Natural killer cell (primary cell): ENCODE measurements around the gene CLPTM1. TPM values are rescaled to one million over a fixed set of nuclear protein-coding genes. Genes with fewer than 3 reads are reported as not detected.

Experiments used
- ATAC-seq, 3 donors: fragments of 150-1000 bp in 2 of 3; fragments of 200-7000 bp in 1 of 3; cut with Tn5 transposase; 1 replicate in 1 of 3; 2 replicates in 2 of 3; pipeline ENCODE4 v1.10.0; 2021; ENCODE audit warnings: mild to moderate bottlenecking in 2 of 3, moderate library complexity in 2 of 3
- DNase-seq, 2 donors: peaks; one replicate each; pipeline versions ENCODE4 v3.0.0 to v3.0.0-alpha.2; 2013 to 2021; ENCODE audit warnings: mixed read lengths in 1 of 2
- H3K27ac ChIP-seq: one replicate; pipeline ENCODE4 v1.5.1; 2013; ENCODE audit warnings: mild to moderate bottlenecking, low read length
- H3K27me3 ChIP-seq: one replicate; pipeline ENCODE4 v1.6.1; 2013; ENCODE audit warnings: low read length; ENCODE audit not compliant: control insufficient read depth, insufficient read depth
- H3K36me3 ChIP-seq: one replicate; pipeline ENCODE4 v1.6.1; 2013; ENCODE audit warnings: low read length; ENCODE audit not compliant: control insufficient read depth, insufficient read depth
- H3K4me1 ChIP-seq: one replicate; pipeline ENCODE4 v1.6.1; 2013; ENCODE audit warnings: low read length; ENCODE audit not compliant: control insufficient read depth, insufficient read depth
- H3K4me3 ChIP-seq: one replicate; pipeline ENCODE4 v1.5.1; 2013; ENCODE audit warnings: low read length
- H3K9me3 ChIP-seq: one replicate; pipeline ENCODE4 v1.6.1; 2013; ENCODE audit warnings: low read length; ENCODE audit not compliant: control insufficient read depth, insufficient read depth
- H3K27ac Mint-ChIP-seq, 2 donors: one replicate each; pipeline ENCODE4 v1.8.0; 2022; ENCODE audit warnings: mild to moderate bottlenecking in 2 of 2, mixed read lengths in 2 of 2, moderate library complexity in 1 of 2
- H3K27me3 Mint-ChIP-seq, 2 donors: one replicate each; pipeline ENCODE4 v1.8.0; 2022; ENCODE audit warnings: low read depth in 2 of 2, mixed read lengths in 2 of 2
- H3K36me3 Mint-ChIP-seq: one replicate; pipeline ENCODE4 v1.8.0; 2022; ENCODE audit warnings: mixed read lengths
- H3K4me1 Mint-ChIP-seq, 2 donors: one replicate each; pipeline ENCODE4 v1.8.0; 2022; ENCODE audit warnings: mixed read lengths in 2 of 2
- H3K4me3 Mint-ChIP-seq: one replicate; pipeline ENCODE4 v1.8.0; 2022; ENCODE audit warnings: mild to moderate bottlenecking, moderate library complexity, mixed read lengths
- H3K9me3 Mint-ChIP-seq, 2 donors: one replicate each; pipeline ENCODE4 v1.8.0; 2022; ENCODE audit warnings: mixed read lengths in 2 of 2
- CTCF ChIP-seq: fragments of 200-600 bp; IDR thresholded peaks from one replicate; pipeline ENCODE4 v1.8.0; 2022; ENCODE audit warnings: antibody characterized with exemption
- WGBS: methylation state at CpG from one replicate; pipeline ENCODE4 v1.1.7; 2013; ENCODE audit warnings: missing lambda C conversion rate; ENCODE audit not compliant: insufficient coverage; 5-methylcytosine and 5-hydroxymethylcytosine counted together
- intact Hi-C: fragments of 100-400 bp; cut with micrococcal nuclease; formaldehyde crosslinking; loops from one replicate; pipeline ENCODE4 v1.14.2; 2022
- total RNA-seq, 4 donors: library from RNA; stranded (reverse); fragments of 120-200 nt in 1 of 4; gene quantifications; one replicate each; pipeline versions ENCODE4 v1.2.3 to v1.2.4, GENCODE V29; 2013 to 2022

CLPTM1 gene
- total RNA-seq, 3 donors from 2014 or later (not counting 1 experiment from before 2014, with no cell fraction given), result 97.1 to 125 (median 120) TPM

- no peak overlapping the region for H3K27ac ChIP-seq
- DNase-seq (no peak), ATAC-seq (no peak)
- peak overlapping the region in 1 of 2 donors; percentile 64 for H3K27ac Mint-ChIP-seq
- H3K9me3 Mint-ChIP-seq, result no peaks in the 10 kb centered on the region
- peaks cover 12% of the 10 kb centered on the region for H3K36me3 ChIP-seq
- intact Hi-C loops, result no loop called here
- no peak overlapping the region for H3K4me3 ChIP-seq
- H3K4me3 Mint-ChIP-seq, result peak overlapping the region; percentile 49
- no peaks in the 10 kb centered on the region for H3K27me3 Mint-ChIP-seq
- H3K4me1 ChIP-seq, result peaks cover 17% of the 10 kb centered on the region
- TF ChIP-seq CTCF, result no peak
- H3K9me3 ChIP-seq, result no peaks in the 10 kb centered on the region
- H3K4me1 Mint-ChIP-seq, result peaks cover 8 to 14% of the 10 kb centered on the region in 2 donors
- H3K27me3 ChIP-seq, result no peaks in the 10 kb centered on the region
- H3K36me3 Mint-ChIP-seq, result no peaks in the 10 kb centered on the region
- WGBS, result 91% methylated on average over 2 of the region's 2 CpGs
These were observed 64.0 kb downstream of the CLPTM1 start for GRCh38 chr19:45019187-45019586.

DNA sequence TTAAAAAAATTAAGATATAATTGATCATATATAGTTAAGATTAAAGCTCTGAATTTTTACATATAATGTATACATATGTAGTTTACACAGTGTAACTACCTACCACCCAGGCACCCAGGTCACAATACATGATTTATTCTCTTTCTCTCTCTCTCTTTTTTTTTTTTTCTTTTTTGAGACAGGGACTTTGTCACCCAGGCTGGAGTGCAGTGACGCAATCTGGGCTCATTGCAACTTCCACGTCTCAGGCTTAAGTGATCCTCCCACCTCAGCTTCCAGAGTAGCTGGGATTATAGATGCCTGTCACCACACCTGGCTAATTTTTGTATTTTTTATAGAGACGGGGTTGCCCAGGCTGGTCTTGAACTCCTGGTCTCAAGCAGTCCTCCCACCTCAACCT lies 64.9 kb downstream of the CLPTM1 start:
- H3K27ac ChIP-seq, result no peak overlapping the region
- H3K4me1 ChIP-seq, result peaks cover 17% of the 10 kb centered on the region
- H3K4me3 ChIP-seq, result no peak overlapping the region
- peaks cover 8 to 14% of the 10 kb centered on the region in 2 donors for H3K4me1 Mint-ChIP-seq
- WGBS, result 91% methylated on average over 3 of the region's 3 CpGs
- intact Hi-C loops, result no loop called here
- TF ChIP-seq CTCF, result no peak
- no peaks in the 10 kb centered on the region for H3K9me3 ChIP-seq
- H3K27me3 ChIP-seq, result no peaks in the 10 kb centered on the region
- H3K27me3 Mint-ChIP-seq, result no peaks in the 10 kb centered on the region
- H3K9me3 Mint-ChIP-seq, result no peaks in the 10 kb centered on the region
- DNase-seq (no peak), ATAC-seq (no peak)
- peak overlapping the region in 1 of 2 donors; percentile 64 for H3K27ac Mint-ChIP-seq
- H3K36me3 ChIP-seq, result peaks cover 12% of the 10 kb centered on the region
- no peaks in the 10 kb centered on the region for H3K36me3 Mint-ChIP-seq
- H3K4me3 Mint-ChIP-seq, result peak overlapping the region; percentile 4

- intact Hi-C loops, result no loop called here
- TF ChIP-seq CTCF, result no peak
- H3K4me3 Mint-ChIP-seq, result no peak overlapping the region
- ATAC-seq (peak in 2 of 3 donors; percentile 7 to 14), DNase-seq (peak in 1 of 2 donors; percentile 31)
- no peaks in the 10 kb centered on the region for H3K9me3 ChIP-seq
- 95% methylated on average over 14 of the region's 14 CpGs for WGBS
- H3K36me3 Mint-ChIP-seq, result no peaks in the 10 kb centered on the region
- no peaks in the 10 kb centered on the region for H3K27me3 ChIP-seq
- peaks cover 3% of the 10 kb centered on the region for H3K4me1 ChIP-seq
- H3K4me3 ChIP-seq, result no peak overlapping the region
- H3K27ac Mint-ChIP-seq, result peak overlapping the region; percentile 38 to 57
- no peaks in the 10 kb centered on the region for H3K27me3 Mint-ChIP-seq
- H3K4me1 Mint-ChIP-seq, result peaks cover 0 to 2% of the 10 kb centered on the region in 2 donors
- H3K9me3 Mint-ChIP-seq, result no peaks in the 10 kb centered on the region
- H3K27ac ChIP-seq, result no peak overlapping the region
- H3K36me3 ChIP-seq, result peaks cover 16% of the 10 kb centered on the region
These were observed 66.8 kb downstream of the CLPTM1 start for GRCh38 chr19:45021971-45022370.

DNA sequence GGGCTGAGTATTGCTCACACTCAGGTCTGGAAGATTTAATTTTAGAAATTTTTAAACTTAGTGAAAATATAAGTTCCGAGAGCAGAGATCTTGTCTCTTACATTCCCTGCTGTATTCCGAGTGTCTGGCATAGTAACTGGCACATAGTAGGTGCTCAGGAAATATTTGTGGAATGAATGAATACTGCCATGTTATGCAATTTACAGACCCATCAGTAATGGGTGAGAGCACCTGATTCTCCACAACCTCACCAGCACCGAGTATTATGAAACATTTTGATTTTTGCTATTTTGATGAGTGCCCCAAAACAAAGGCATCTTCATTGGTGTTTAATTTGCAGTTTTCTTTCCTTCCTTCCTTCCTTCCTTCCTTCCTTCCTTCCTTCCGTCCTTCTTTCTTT lies 67.9 kb downstream of the CLPTM1 start:
- DNase-seq, result no peak
- H3K36me3 ChIP-seq, result peaks cover 23% of the 10 kb centered on the region
- H3K27me3 ChIP-seq, result no peaks in the 10 kb centered on the region
- H3K27ac ChIP-seq, result no peak overlapping the region
- no peak for TF ChIP-seq CTCF
- Mint-ChIP-seq H3K4me1 (no peaks in the 10 kb centered on the region), H3K4me3 (no peak overlapping the region), H3K27ac (peak overlapping the region in 1 of 2 donors; percentile 25), H3K36me3 (no peaks in the 10 kb centered on the region), H3K27me3 (no peaks in the 10 kb centered on the region), H3K9me3 (no peaks in the 10 kb centered on the region)
- ATAC-seq, result no peak
- H3K4me1 ChIP-seq, result no peaks in the 10 kb centered on the region
- H3K9me3 ChIP-seq, result no peaks in the 10 kb centered on the region
- WGBS, result 94% methylated on average over 4 of the region's 4 CpGs
- intact Hi-C loops, result no loop called here
- no peak overlapping the region for H3K4me3 ChIP-seq
